Vagina (tissue), 2 donors: ENCODE measurements around the gene ARHGAP26. TPM values are rescaled to one million over a fixed set of nuclear protein-coding genes. Genes with fewer than 3 reads are reported as not detected.

Source experiments
- DNase-seq, 2 donors: peaks; one replicate each; pipeline ENCODE4 v3.0.0-alpha.2; 2017; ENCODE audit errors: extremely low spot score in 2 of 2
- H3K27ac ChIP-seq: fragments of 200-600 bp; sonication (generic); one replicate; pipeline ENCODE4 v1.5.1; 2019
- H3K27me3 ChIP-seq: fragments of 200-600 bp; sonication (generic); one replicate; pipeline ENCODE4 v1.5.1; 2019
- H3K36me3 ChIP-seq, 2 donors: fragments of 200-600 bp; sonication (generic); one replicate each; pipeline ENCODE4 v1.5.1; 2017 to 2019
- H3K4me1 ChIP-seq: fragments of 200-600 bp; sonication (generic); one replicate; pipeline ENCODE4 v1.5.1; 2019
- H3K4me3 ChIP-seq, 2 donors: fragments of 200-600 bp; sonication (generic); 1 replicate in 1 of 2; 2 replicates in 1 of 2; pipeline ENCODE4 v1.5.1; 2016 to 2019
- H3K9me3 ChIP-seq: fragments of 200-600 bp; sonication (generic); one replicate; pipeline ENCODE4 v1.5.1; 2019
- POLR2A ChIP-seq, 2 donors: fragments of 450-650 bp; IDR thresholded peaks; one replicate each; pipeline ENCODE4 v1.6.1; 2017; ENCODE audit warnings: antibody characterized with exemption in 2 of 2, mild to moderate bottlenecking in 2 of 2, moderate library complexity in 2 of 2
- POLR2AphosphoS5 ChIP-seq, 2 donors: sonication (generic); formaldehyde crosslinking; IDR thresholded peaks; one replicate each; pipeline ENCODE4 v1.9.0; 2017; ENCODE audit warnings: antibody characterized with exemption in 2 of 2, mild to moderate bottlenecking in 2 of 2, low read depth in 1 of 2; ENCODE audit not compliant: insufficient read depth in 1 of 2
- intact Hi-C: fragments of 100-400 bp; cut with DNase I; formaldehyde crosslinking; loops from one replicate; pipeline ENCODE4 v1.15.1; 2023
- total RNA-seq: library from RNA; depleted of rRNA; stranded (reverse); fragments of >200 nt; gene quantifications from one replicate; pipeline ENCODE4 v1.2.3, GENCODE V29; 2016
- TF ChIP-seq, protein P1 (sequence below), 3 experiments: fragments of 450-650 bp in 2 of 3; fragments of 200-600 bp in 1 of 3; sonication (generic) in 1 of 3; IDR thresholded peaks; one replicate each; pipeline ENCODE4 v1.5.1; 2017 to 2019; ENCODE audit warnings: antibody characterized with exemption in 3 of 3, mild to moderate bottlenecking in 2 of 3, moderate library complexity in 2 of 3

ARHGAP26 gene
- total RNA-seq, 1 donor from 2014 or later = 42.5 TPM

DNA sequence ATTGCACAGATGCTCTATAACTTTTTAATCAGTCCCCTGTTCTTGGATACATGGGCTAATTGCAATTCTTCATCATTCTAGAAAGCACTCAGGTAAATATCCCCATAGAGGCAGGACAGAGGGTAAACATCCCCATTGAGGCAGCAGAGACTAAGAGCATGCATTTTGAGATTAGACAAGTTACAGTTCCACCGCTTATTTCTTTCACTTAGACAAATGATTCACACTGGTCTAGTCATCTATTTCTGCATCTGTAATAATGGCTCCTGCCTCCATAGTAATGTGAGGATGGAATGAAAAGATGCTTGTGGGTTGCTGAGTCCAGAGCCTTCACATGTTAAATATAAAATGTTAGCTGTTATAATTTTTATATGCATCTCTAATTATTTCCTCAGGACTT is 276.9 kb downstream of the ARHGAP26 start:
- Histone ChIP-seq H3K9me3 (no peaks in the 10 kb centered on the region), H3K27ac (no peak overlapping the region), H3K36me3 (no peaks in the 10 kb centered on the region), H3K4me3 (no peak overlapping the region), H3K27me3 (no peaks in the 10 kb centered on the region), H3K4me1 (peaks cover 26% of the 10 kb centered on the region)
- DNase-seq = no peak
- intact Hi-C loops = no loop called here
- TF ChIP-seq POLR2AphosphoS5 (IDR thresholded peaks at IDR 0.05; ENCODE audit: insufficient read depth in 1 of 2, low read depth in 1 of 2) (no peak), POLR2A (IDR thresholded peaks at IDR 0.05) (no peak)
- TF ChIP-seq, protein P1, sequence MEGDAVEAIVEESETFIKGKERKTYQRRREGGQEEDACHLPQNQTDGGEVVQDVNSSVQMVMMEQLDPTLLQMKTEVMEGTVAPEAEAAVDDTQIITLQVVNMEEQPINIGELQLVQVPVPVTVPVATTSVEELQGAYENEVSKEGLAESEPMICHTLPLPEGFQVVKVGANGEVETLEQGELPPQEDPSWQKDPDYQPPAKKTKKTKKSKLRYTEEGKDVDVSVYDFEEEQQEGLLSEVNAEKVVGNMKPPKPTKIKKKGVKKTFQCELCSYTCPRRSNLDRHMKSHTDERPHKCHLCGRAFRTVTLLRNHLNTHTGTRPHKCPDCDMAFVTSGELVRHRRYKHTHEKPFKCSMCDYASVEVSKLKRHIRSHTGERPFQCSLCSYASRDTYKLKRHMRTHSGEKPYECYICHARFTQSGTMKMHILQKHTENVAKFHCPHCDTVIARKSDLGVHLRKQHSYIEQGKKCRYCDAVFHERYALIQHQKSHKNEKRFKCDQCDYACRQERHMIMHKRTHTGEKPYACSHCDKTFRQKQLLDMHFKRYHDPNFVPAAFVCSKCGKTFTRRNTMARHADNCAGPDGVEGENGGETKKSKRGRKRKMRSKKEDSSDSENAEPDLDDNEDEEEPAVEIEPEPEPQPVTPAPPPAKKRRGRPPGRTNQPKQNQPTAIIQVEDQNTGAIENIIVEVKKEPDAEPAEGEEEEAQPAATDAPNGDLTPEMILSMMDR (IDR thresholded peaks at IDR 0.05) = no peak

GRCh38 chr5:143050183-143050582 is 280.0 kb downstream of the ARHGAP26 start:
- Histone ChIP-seq H3K27me3 (no peaks in the 10 kb centered on the region), H3K27ac (no peak overlapping the region), H3K36me3 (no peaks in the 10 kb centered on the region), H3K9me3 (no peaks in the 10 kb centered on the region), H3K4me1 (peaks cover 21% of the 10 kb centered on the region), H3K4me3 (no peak overlapping the region)
- intact Hi-C loops = no loop called here
- TF ChIP-seq POLR2A (IDR thresholded peaks at IDR 0.05) (no peak), POLR2AphosphoS5 (IDR thresholded peaks at IDR 0.05; ENCODE audit: insufficient read depth in 1 of 2, low read depth in 1 of 2) (no peak)
- TF ChIP-seq, protein P1 (IDR thresholded peaks at IDR 0.05) = no peak
- no peak for DNase-seq

DNA sequence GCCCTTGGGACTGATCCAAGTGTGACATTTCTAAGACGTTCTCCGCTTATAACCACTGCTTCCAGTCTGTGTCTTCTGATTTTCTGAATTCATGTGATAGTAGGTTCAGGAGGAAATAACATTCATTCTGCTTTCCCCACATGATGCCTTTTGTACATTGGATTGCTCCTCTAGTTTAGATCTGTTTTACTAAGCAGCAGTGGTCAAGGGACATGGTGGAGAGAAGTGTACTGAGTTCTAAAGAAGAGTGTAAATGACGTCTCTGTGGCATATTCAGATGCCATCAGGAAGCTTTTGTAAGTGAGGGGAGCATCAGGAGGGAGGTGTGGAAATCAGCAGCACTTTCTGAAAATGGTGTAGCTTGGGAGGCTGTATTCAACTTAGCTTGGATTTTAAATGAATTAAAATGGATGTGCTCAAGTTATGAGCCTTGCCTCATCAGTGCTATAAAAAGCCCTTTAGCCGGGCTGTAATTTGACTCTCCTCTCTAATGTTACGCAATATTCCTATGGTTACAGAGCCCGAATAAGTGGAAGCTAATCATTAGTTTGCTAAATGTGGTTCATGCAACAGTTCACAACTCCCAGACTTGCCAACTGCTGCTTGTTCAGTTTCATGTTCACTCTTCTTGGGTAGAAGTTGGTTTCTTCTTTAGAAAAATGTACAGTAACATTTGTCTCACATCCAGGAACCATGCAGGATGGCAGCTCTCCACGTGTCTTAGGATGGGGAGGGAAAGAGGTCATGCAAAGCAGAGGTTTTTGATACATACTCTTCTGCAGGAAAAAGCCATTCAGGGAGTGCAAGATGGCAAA is 281.3 kb downstream of the ARHGAP26 start:
- no peaks in the 10 kb centered on the region for H3K9me3 ChIP-seq
- no peaks in the 10 kb centered on the region for H3K27me3 ChIP-seq
- TF ChIP-seq POLR2AphosphoS5 (IDR thresholded peaks at IDR 0.05; ENCODE audit: insufficient read depth in 1 of 2, low read depth in 1 of 2) (peak in 1 of 2 donors; percentile 70), POLR2A (IDR thresholded peaks at IDR 0.05) (no peak)
- TF ChIP-seq, protein P1 (IDR thresholded peaks at IDR 0.05) = no peak
- no peaks in the 10 kb centered on the region for H3K36me3 ChIP-seq
- no peak overlapping the region for H3K4me3 ChIP-seq
- DNase-seq = no peak
- peaks cover 21% of the 10 kb centered on the region for H3K4me1 ChIP-seq
- intact Hi-C loops = no loop called here
- peak overlapping the region; percentile 73 for H3K27ac ChIP-seq

- H3K9me3 ChIP-seq = no peaks in the 10 kb centered on the region
- no peak overlapping the region for H3K4me3 ChIP-seq
- no peaks in the 10 kb centered on the region for H3K27me3 ChIP-seq
- H3K4me1 ChIP-seq = peaks cover 21% of the 10 kb centered on the region
- no peak for TF ChIP-seq POLR2A (IDR thresholded peaks at IDR 0.05)
- no peak for TF ChIP-seq POLR2AphosphoS5 (IDR thresholded peaks at IDR 0.05; ENCODE audit: insufficient read depth in 1 of 2, low read depth in 1 of 2)
- TF ChIP-seq, protein P1 (IDR thresholded peaks at IDR 0.05) = no peak
- no peaks in the 10 kb centered on the region for H3K36me3 ChIP-seq
- no peak overlapping the region for H3K27ac ChIP-seq
- no peak for DNase-seq
- intact Hi-C loops = no loop called here
These were observed 282.9 kb downstream of the ARHGAP26 start for GRCh38 chr5:143052967-143053682.

- Histone ChIP-seq H3K9me3 (no peaks in the 10 kb centered on the region), H3K27me3 (no peaks in the 10 kb centered on the region), H3K27ac (no peak overlapping the region), H3K4me3 (no peak overlapping the region), H3K4me1 (peaks cover 21% of the 10 kb centered on the region), H3K36me3 (no peaks in the 10 kb centered on the region)
- no peak for TF ChIP-seq POLR2AphosphoS5 (IDR thresholded peaks at IDR 0.05; ENCODE audit: insufficient read depth in 1 of 2, low read depth in 1 of 2)
- TF ChIP-seq POLR2A (IDR thresholded peaks at IDR 0.05) = no peak
- TF ChIP-seq, protein P1 (IDR thresholded peaks at IDR 0.05) = no peak
- intact Hi-C loops = no loop called here
- no peak for DNase-seq
These were observed 283.6 kb downstream of the ARHGAP26 start for GRCh38 chr5:143053780-143054179.
